HepG2 (cell line): ENCODE data around the gene ADGRD1. TPM values are rescaled to one million over a fixed set of nuclear protein-coding genes. Genes with fewer than 3 reads are reported as not detected.

Source experiments
- ATF1 ChIP-seq: IDR thresholded peaks from 2 replicates; pipeline ENCODE4 v1.6.1; 2016; ENCODE audit warnings: mild to moderate bottlenecking, control low read depth
- BRD4 ChIP-seq: sonication (generic); formaldehyde crosslinking; IDR thresholded peaks from 2 replicates; pipeline ENCODE4 v1.4.0; 2020; ENCODE audit warnings: missing genetic modification reagents
- DMAP1 ChIP-seq: IDR thresholded peaks from 2 replicates; pipeline ENCODE4 v1.6.1; 2016
- DPF2 ChIP-seq: sonication (generic); formaldehyde crosslinking; IDR thresholded peaks from 2 replicates; pipeline ENCODE4 v1.4.0; 2020; ENCODE audit warnings: mild to moderate bottlenecking, low read depth, missing genetic modification reagents, borderline replicate concordance
- E2F5 ChIP-seq: sonication (generic); formaldehyde crosslinking; conservative IDR thresholded peaks from 2 replicates; pipeline ENCODE4 v1.4.0; 2020; ENCODE audit warnings: missing genetic modification reagents
- ETV5 ChIP-seq: IDR thresholded peaks from 2 replicates; pipeline ENCODE4 v1.6.1; 2018; ENCODE audit warnings: missing biosample characterization, missing genetic modification reagents, inconsistent platforms, borderline replicate concordance
- GTF2F1 ChIP-seq: fragments of 150-350 bp; IDR thresholded peaks from 2 replicates; pipeline ENCODE4 v1.6.1; 2014; ENCODE audit warnings: low read length
- HOXA5 ChIP-seq: sonication (generic); formaldehyde crosslinking; IDR thresholded peaks from 2 replicates; pipeline ENCODE4 v1.4.0; 2020; ENCODE audit warnings: missing genetic modification reagents
- KDM2A ChIP-seq: sonication (generic); formaldehyde crosslinking; IDR thresholded peaks from 2 replicates; pipeline ENCODE4 v1.4.0; 2020; ENCODE audit warnings: low read depth, missing genetic modification reagents, borderline replicate concordance
- MAFK ChIP-seq, 2 experiments: IDR thresholded peaks in 1 of 2; conservative IDR thresholded peaks in 1 of 2; 2 replicates each; pipeline ENCODE4 v1.6.1; 2011; ENCODE audit warnings: improper control_type of control experiment in 2 of 2, low read length in 2 of 2
- POGK ChIP-seq: sonication (generic); formaldehyde crosslinking; conservative IDR thresholded peaks from 2 replicates; pipeline ENCODE4 v1.8.0; 2022; ENCODE audit warnings: mild to moderate bottlenecking, moderate library complexity, missing genetic modification reagents
- RARG ChIP-seq: sonication (generic); formaldehyde crosslinking; IDR thresholded peaks from 2 replicates; pipeline ENCODE4 v1.4.0; 2020; ENCODE audit warnings: low read depth, mild to moderate bottlenecking, missing genetic modification reagents
- RXRA ChIP-seq: sonication (generic); formaldehyde crosslinking; IDR thresholded peaks from 2 replicates; pipeline ENCODE4 v1.5.1; 2020; ENCODE audit warnings: missing genetic modification reagents
- ZBTB37 ChIP-seq: sonication (generic); formaldehyde crosslinking; IDR thresholded peaks from 2 replicates; pipeline ENCODE4 v1.4.0; 2020; ENCODE audit warnings: mild to moderate bottlenecking, missing genetic modification reagents
- ZFP90 ChIP-seq: sonication (generic); formaldehyde crosslinking; IDR thresholded peaks from 2 replicates; pipeline ENCODE4 v1.8.0; 2022; ENCODE audit warnings: missing genetic modification reagents, mild to moderate bottlenecking, inconsistent platforms, borderline replicate concordance
- ZMYM2 ChIP-seq: sonication (generic); formaldehyde crosslinking; IDR thresholded peaks from 2 replicates; pipeline ENCODE4 v1.8.0; 2022; ENCODE audit warnings: mild to moderate bottlenecking, missing genetic modification reagents
- ZNF225 ChIP-seq: sonication (generic); formaldehyde crosslinking; IDR thresholded peaks from 2 replicates; pipeline ENCODE4 v1.4.0; 2020; ENCODE audit warnings: mild to moderate bottlenecking, missing genetic modification reagents
- ZNF292 ChIP-seq: sonication (generic); formaldehyde crosslinking; IDR thresholded peaks from 2 replicates; pipeline ENCODE4 v1.8.1; 2022; ENCODE audit warnings: mild to moderate bottlenecking, low read depth, missing genetic modification reagents, borderline replicate concordance
- ZNF326 ChIP-seq: sonication (generic); formaldehyde crosslinking; IDR thresholded peaks from 2 replicates; pipeline ENCODE4 v1.4.0; 2020; ENCODE audit warnings: missing genetic modification reagents, borderline replicate concordance
- ZNF362 ChIP-seq: sonication (generic); formaldehyde crosslinking; IDR thresholded peaks from 2 replicates; pipeline ENCODE4 v1.4.0; 2020; ENCODE audit warnings: missing genetic modification reagents, mild to moderate bottlenecking, borderline replicate concordance
- ZNF414 ChIP-seq: sonication (generic); formaldehyde crosslinking; IDR thresholded peaks from 2 replicates; pipeline ENCODE4 v1.5.0; 2020; ENCODE audit warnings: missing genetic modification reagents
- ZNF780A ChIP-seq: sonication (generic); formaldehyde crosslinking; IDR thresholded peaks from 2 replicates; pipeline ENCODE4 v1.8.0; 2022; ENCODE audit warnings: mild to moderate bottlenecking, missing genetic modification reagents, moderate library complexity
- ZNF784 ChIP-seq: sonication (generic); formaldehyde crosslinking; IDR thresholded peaks from 2 replicates; pipeline ENCODE4 v1.5.1; 2020; ENCODE audit warnings: missing genetic modification reagents, mild to moderate bottlenecking, borderline replicate concordance
- polyA plus RNA-seq, 8 experiments: library from polyadenylated mRNA; depleted of rRNA in 3 of 8; stranded (reverse) in 7 of 8; unstranded in 1 of 8; fragments of >200 nt; fragmentation: Illumina TruSeq in 4 of 8; extraction: Trizol in 4 of 8; gene quantifications; 2 replicates each; pipeline versions ENCODE4 v1.2.1 to v1.2.3, GENCODE V29; 2011 to 2016; ENCODE audit warnings: low read depth in 4 of 8, missing spikeins in 1 of 8, mixed read lengths in 1 of 8; ENCODE audit not compliant: insufficient read depth in 1 of 8
- total RNA-seq, 5 experiments: library from RNA; depleted of rRNA; stranded (reverse); fragments of >200 nt; fragmentation: Illumina TruSeq; extraction: Trizol; gene quantifications; 2 replicates each; pipeline ENCODE4 v1.2.3, GENCODE V29; 2016; ENCODE audit warnings: low read depth in 1 of 5

ADGRD1 gene
- total and polyA plus RNA-seq, 2 of the 13 experiments (the other 11 are each of a cell fraction or from before 2014, with no cell fraction given), result 0.46 to 12.4 TPM

- TF ChIP-seq ZNF225 (CRISPR knock-in tag), result no peak
- TF ChIP-seq ZNF326 (CRISPR knock-in tag), result no peak
- TF ChIP-seq DMAP1, result no peak
- peak; percentile 38; the same call in 1 of the 2 replicates for TF ChIP-seq DPF2
- no peak for TF ChIP-seq ZNF292 (CRISPR knock-in tag)
- no peak for TF ChIP-seq HOXA5 (CRISPR knock-in tag)
- no peak for TF ChIP-seq ZNF780A (CRISPR knock-in tag)
- no peak for TF ChIP-seq POGK (CRISPR knock-in tag)
- no peak; the same call in 1 of the 2 replicates for TF ChIP-seq ZNF784 (CRISPR knock-in tag)
- no peak for TF ChIP-seq BRD4 (CRISPR knock-in tag)
- TF ChIP-seq ZNF414 (CRISPR knock-in tag), result no peak
- TF ChIP-seq ZNF362 (CRISPR knock-in tag), result no peak
- TF ChIP-seq RARG (CRISPR knock-in tag), result no peak
- no peak for TF ChIP-seq GTF2F1
- no peak for TF ChIP-seq E2F5 (CRISPR knock-in tag)
- no peak for TF ChIP-seq ZBTB37 (CRISPR knock-in tag)
- TF ChIP-seq MAFK (conservative IDR thresholded peaks at IDR 0.05 in 1 of 2, IDR thresholded peaks at IDR 0.05 in 1 of 2; ENCODE audit: low read length in 2 of 2), result no peak
- TF ChIP-seq ZMYM2, result 0 out of 2 replicates have a peak, but pooled peaks have one; percentile 33
- TF ChIP-seq KDM2A (CRISPR knock-in tag), result no peak
- no peak for TF ChIP-seq RXRA (CRISPR knock-in tag)
- no peak for TF ChIP-seq ZFP90 (CRISPR knock-in tag)
- 0 out of 2 replicates have a peak, but pooled peaks have one; percentile 22 for TF ChIP-seq ATF1 (CRISPR knock-in tag)
- TF ChIP-seq ETV5, result no peak
These were observed 18.3 kb downstream of the ADGRD1 start (continued) for GRCh38 chr12:130971925-130972585.
